Transverse colon (tissue), 4 donors: ENCODE data around the gene COMMD4. TPM values are rescaled to one million over a fixed set of nuclear protein-coding genes. Genes with fewer than 3 reads are reported as not detected.
"Not testable (repeated sequence)": the region's sequence is repeated elsewhere in the genome, so short reads cannot be mapped to it uniquely, and the experiment has no call there.

Experiments used
- DNase-seq: peaks from one replicate; pipeline ENCODE4 v3.0.0-alpha.2; 2019
- H3K27ac ChIP-seq, 4 donors: fragments of 200-600 bp; sonication (generic); 2 replicates each; pipeline ENCODE4 v1.5.1; 2016 to 2018; ENCODE audit warnings: inconsistent platforms in 4 of 4
- H3K27me3 ChIP-seq: fragments of 200-600 bp; sonication (generic); 2 replicates; pipeline ENCODE4 v1.5.1; 2017; ENCODE audit warnings: inconsistent platforms
- H3K36me3 ChIP-seq, 4 donors: fragments of 200-600 bp; sonication (generic); 2 replicates each; pipeline ENCODE4 v1.5.1; 2017 to 2019; ENCODE audit warnings: inconsistent platforms in 4 of 4
- H3K4me1 ChIP-seq, 4 donors: fragments of 200-600 bp; sonication (generic); 2 replicates each; pipeline ENCODE4 v1.5.1; 2017 to 2020; ENCODE audit warnings: inconsistent platforms in 4 of 4
- H3K4me3 ChIP-seq, 4 donors: fragments of 200-600 bp; sonication (generic); 1 replicate in 1 of 4; 2 replicates in 3 of 4; pipeline versions ENCODE4 v1.5.1 to v1.6.1; 2017 to 2019; ENCODE audit warnings: inconsistent platforms in 4 of 4
- H3K9me3 ChIP-seq, 2 donors: fragments of 200-600 bp; sonication (generic); 2 replicates each; pipeline ENCODE4 v1.5.1; 2017 to 2019; ENCODE audit warnings: inconsistent platforms in 2 of 2
- CTCF ChIP-seq, 5 experiments: fragments of 200-600 bp in 3 of 5; fragments of 450-650 bp in 2 of 5; sonication (generic) in 3 of 5; IDR thresholded peaks; 1 replicate in 2 of 5; 2 replicates in 3 of 5; pipeline ENCODE4 v1.5.1; 2016 to 2017; ENCODE audit warnings: antibody characterized with exemption in 5 of 5, inconsistent platforms in 3 of 5, mild to moderate bottlenecking in 2 of 5, moderate library complexity in 1 of 5
- EP300 ChIP-seq: sonication (generic); formaldehyde crosslinking; IDR thresholded peaks from one replicate; pipeline ENCODE4 v1.6.1; 2017; ENCODE audit warnings: antibody characterized with exemption, low read depth
- POLR2A ChIP-seq: fragments of 450-650 bp; IDR thresholded peaks from one replicate; pipeline ENCODE4 v1.6.1; 2016; ENCODE audit warnings: antibody characterized with exemption, mild to moderate bottlenecking, moderate library complexity
- POLR2AphosphoS5 ChIP-seq, 3 donors: sonication (generic); formaldehyde crosslinking; IDR thresholded peaks; one replicate each; pipeline ENCODE4 v1.6.1; 2016; ENCODE audit warnings: antibody characterized with exemption in 3 of 3
- WGBS, 2 donors: methylation state at CpG; one replicate each; pipeline ENCODE4 v1.1.5; 2018; ENCODE audit warnings: low coverage in 1 of 2; 5-methylcytosine and 5-hydroxymethylcytosine counted together
- in situ Hi-C, 4 donors: fragments of 200-750 bp; cut with MboI; loops; one replicate each; pipeline versions ENCODE4 v1.15.0 to v1.15.1; 2017; ENCODE audit warnings: low sequenced_read_pairs in 3 of 4, low pct_ligation_motif_present in 1 of 4, low pct_unique_long_range_greater_than_20kb in 1 of 4
- intact Hi-C: fragments of 100-400 bp; cut with DNase I; formaldehyde crosslinking; loops from one replicate; pipeline ENCODE4 v1.15.1; 2023; ENCODE audit warnings: low total_unique reads
- total RNA-seq, 4 donors: library from RNA; depleted of rRNA; stranded (reverse); fragments of >200 nt; gene quantifications; one replicate each; pipeline ENCODE4 v1.1.0, GENCODE V29; 2016

The COMMD4 gene
- total RNA-seq, 4 donors from 2014 or later, result 33.2 to 97.3 (median 70.3) TPM

GRCh38 chr15:75348562-75349350 lies 12.9 kb downstream of the COMMD4 start:
- Histone ChIP-seq H3K27me3 (no peaks in the 10 kb centered on the region), H3K4me3 (peak overlapping the region; percentile 75 to 89 (median 82)), H3K27ac (peak overlapping the region in 3 of 4 donors; percentile 80 to 88 (median 86)), H3K9me3 (no peaks in the 10 kb centered on the region), H3K36me3 (no peaks in the 10 kb centered on the region), H3K4me1 (peaks cover 11 to 25% (median 15%) of the 10 kb centered on the region in 4 donors)
- intact Hi-C loops (no loop called here), in situ Hi-C loops (loop anchor here in 1 of 4 donors (25.0 kb wide), 1 partner anchor 336 kb away; the partner anchor contains the start of gene PPCDC)
- 51% methylated on average over 41 of the region's 46 CpGs; no CpG with 5 or more reads in 1 of the 2 donors for WGBS, 2 donors
- DNase-seq, result peak; percentile 24
- TF ChIP-seq CTCF (IDR thresholded peaks at IDR 0.05) (no peak), POLR2AphosphoS5 (IDR thresholded peaks at IDR 0.05) (peak in 1 of 3 donors; percentile 15)

DNA sequence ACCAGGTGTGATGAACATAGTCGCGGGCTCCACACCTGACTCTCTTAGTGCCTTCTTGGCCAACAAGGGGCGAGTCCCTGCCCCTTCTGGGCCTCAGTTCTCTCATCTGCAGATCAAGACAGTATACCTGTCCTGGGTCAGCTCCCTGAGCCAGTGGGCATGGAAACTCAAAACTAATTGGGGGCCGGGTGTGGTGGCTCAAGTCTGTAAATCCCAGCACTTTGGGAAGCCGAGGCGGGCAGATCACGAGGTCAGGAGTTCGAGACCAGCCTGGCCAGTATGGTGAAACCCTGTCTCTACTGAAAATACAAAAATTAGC lies 13.4 kb downstream of the COMMD4 start:
- H3K27ac ChIP-seq, H3K36me3 ChIP-seq, intact Hi-C loops, H3K4me3 ChIP-seq, DNase-seq, H3K27me3 ChIP-seq, H3K9me3 ChIP-seq: not testable (repeated sequence)
- in situ Hi-C loops, result loop anchor here in 1 of 4 donors (25.0 kb wide), 1 partner anchor 337 kb away; the partner anchor contains the start of gene PPCDC
- peaks cover 11 to 21% (median 15%) of the 10 kb centered on the region in 4 donors for H3K4me1 ChIP-seq
- 80 to 88% methylated on average over 2 to 7 of the region's 8 CpGs for WGBS, 2 donors

GRCh38 chr15:75349851-75350588 lies 14.2 kb downstream of the COMMD4 start:
- intact Hi-C loops (no loop called here), in situ Hi-C loops (loop anchor here (25.0 kb wide), 2 partner anchors 287 to 338 kb away; partner anchors contain the start of genes IMP3 (in 3 of the 4), SNUPN (in 3 of the 4), SNX33 (in 3 of the 4) and PPCDC (in 1 of the 4))
- peak; percentile 66 for DNase-seq
- WGBS, 2 donors, result 65% methylated on average over 9 of the region's 9 CpGs; no CpG with 5 or more reads in 1 of the 2 donors
- Histone ChIP-seq H3K4me3 (no peak overlapping the region), H3K9me3 (no peaks in the 10 kb centered on the region), H3K27me3 (no peaks in the 10 kb centered on the region), H3K27ac (no peak overlapping the region), H3K4me1 (peaks cover 11 to 21% (median 15%) of the 10 kb centered on the region in 4 donors), H3K36me3 (no peaks in the 10 kb centered on the region)
- TF ChIP-seq EP300, result no peak
- no peak for TF ChIP-seq CTCF (IDR thresholded peaks at IDR 0.05)
- TF ChIP-seq POLR2A, result no peak
- TF ChIP-seq POLR2AphosphoS5 (IDR thresholded peaks at IDR 0.05), result peak in 1 of 3 donors; percentile 11

DNA sequence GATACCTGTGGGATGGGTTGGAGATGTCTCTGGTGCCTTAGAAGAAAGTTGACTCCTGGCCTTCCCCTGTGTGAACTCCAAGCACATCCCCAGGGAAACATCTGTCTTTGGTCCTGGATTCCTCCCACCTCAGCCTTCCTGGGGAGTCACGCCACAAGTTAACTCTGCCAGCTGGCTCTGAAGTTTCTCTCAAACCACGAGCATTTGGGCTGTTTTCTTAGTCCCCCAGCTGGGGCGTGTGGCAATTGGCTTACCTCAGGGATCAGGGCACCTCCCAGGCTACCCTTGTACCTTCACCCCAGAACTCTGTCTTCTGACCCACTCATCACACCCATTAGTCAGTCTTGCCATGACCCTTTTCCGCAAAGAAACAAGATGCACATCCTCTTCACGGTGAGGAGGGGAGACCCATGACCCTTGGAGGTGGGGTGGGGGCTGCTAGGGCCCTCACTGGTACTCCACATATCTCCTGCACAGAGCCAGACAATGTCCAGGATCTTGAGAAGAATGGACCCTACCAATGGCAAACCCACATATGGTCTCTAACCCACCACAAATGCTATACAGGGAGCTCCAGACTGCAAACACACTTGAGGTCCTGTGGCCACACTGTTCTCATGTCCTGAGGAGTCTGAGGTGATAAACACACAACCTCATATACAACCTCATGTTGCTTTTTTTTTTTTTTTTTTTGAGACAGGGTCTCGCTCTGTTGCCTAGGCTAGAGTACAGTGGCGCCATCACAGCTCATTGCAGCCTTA lies 14.9 kb downstream of the COMMD4 start:
- peaks cover 11 to 21% (median 15%) of the 10 kb centered on the region in 4 donors for H3K4me1 ChIP-seq
- WGBS, 2 donors, result 78 to 95% methylated on average over 3 to 7 of the region's 7 CpGs
- no peak for DNase-seq

More for the DNA sequence above, 14.9 kb downstream of the COMMD4 start:
- H3K27ac ChIP-seq, result no peak overlapping the region
- H3K9me3 ChIP-seq, result no peaks in the 10 kb centered on the region
- intact Hi-C loops (no loop called here), in situ Hi-C loops (loop anchor here in 3 of 4 donors (25.0 kb wide), 1 partner anchor 287 kb away; the partner anchor contains the start of genes IMP3 (in 3 of the 3), SNUPN (in 3 of the 3) and SNX33 (in 3 of the 3))
- no peak overlapping the region for H3K4me3 ChIP-seq
- no peaks in the 10 kb centered on the region for H3K36me3 ChIP-seq
- no peaks in the 10 kb centered on the region for H3K27me3 ChIP-seq
- TF ChIP-seq POLR2A, result no peak
- no peak for TF ChIP-seq POLR2AphosphoS5 (IDR thresholded peaks at IDR 0.05)
- no peak for TF ChIP-seq EP300
- no peak for TF ChIP-seq CTCF (IDR thresholded peaks at IDR 0.05)
